Fibroblast of lung (primary cell): ENCODE measurements around the gene UBR3. TPM values are rescaled to one million over a fixed set of nuclear protein-coding genes. Genes with fewer than 3 reads are reported as not detected.
"Not testable (repeated sequence)": the region's sequence is repeated elsewhere in the genome, so short reads cannot be mapped to it uniquely, and the experiment has no call there.

Experiments
- DNase-seq, 2 donors: peaks; one replicate each; pipeline versions ENCODE4 v3.0.0 to v3.0.0-alpha.2; 2010; ENCODE audit warnings: low read depth in 2 of 2
- H2AFZ ChIP-seq: 2 replicates; pipeline ENCODE4 v1.5.1; 2012; ENCODE audit warnings: low read length, control low read depth, inconsistent platforms
- H3K27ac ChIP-seq: 2 replicates; pipeline ENCODE4 v1.5.1; 2011; ENCODE audit warnings: low read length, control low read depth; ENCODE audit not compliant: insufficient read depth
- H3K27me3 ChIP-seq: 2 replicates; pipeline ENCODE4 v1.5.1; 2011; ENCODE audit warnings: mild to moderate bottlenecking, low read length; ENCODE audit not compliant: control insufficient read depth, insufficient read depth
- H3K36me3 ChIP-seq: 2 replicates; pipeline ENCODE4 v1.5.1; 2011; ENCODE audit warnings: low read length; ENCODE audit not compliant: control insufficient read depth, insufficient read depth
- H3K4me1 ChIP-seq: 2 replicates; pipeline ENCODE4 v1.5.1; 2011; ENCODE audit warnings: low read length; ENCODE audit not compliant: control insufficient read depth, insufficient read depth; ENCODE audit errors: extremely low read depth
- H3K4me2 ChIP-seq: 2 replicates; pipeline ENCODE4 v1.5.1; 2011; ENCODE audit warnings: low read length, control low read depth; ENCODE audit not compliant: insufficient read depth; ENCODE audit errors: extremely low read depth
- H3K4me3 ChIP-seq, 4 experiments: fragments of 200-600 bp in 1 of 4; sonication (generic) in 1 of 4; replicated peaks in 1 of 4; 2 replicates each; pipeline ENCODE4 v1.5.1; 2011 to 2016; ENCODE audit warnings: low read length in 4 of 4, low read depth in 3 of 4, mild to moderate bottlenecking in 3 of 4, control low read depth in 2 of 4, inconsistent platforms in 1 of 4, mixed read lengths in 1 of 4; ENCODE audit not compliant: insufficient read depth in 1 of 4; ENCODE audit errors: control extremely low read depth in 1 of 4
- H3K79me2 ChIP-seq: 2 replicates; pipeline ENCODE4 v1.5.1; 2012; ENCODE audit warnings: mild to moderate bottlenecking, low read length, inconsistent platforms; ENCODE audit not compliant: control insufficient read depth, insufficient read depth
- H3K9ac ChIP-seq: 2 replicates; pipeline ENCODE4 v1.5.1; 2011; ENCODE audit warnings: mild to moderate bottlenecking, low read length, control low read depth; ENCODE audit not compliant: insufficient read depth
- H3K9me3 ChIP-seq: 2 replicates; pipeline ENCODE4 v1.5.1; 2012; ENCODE audit warnings: low read depth, low read length; ENCODE audit not compliant: control insufficient read depth, insufficient read depth
- H4K20me1 ChIP-seq: 2 replicates; pipeline ENCODE4 v1.5.1; 2011; ENCODE audit warnings: low read length; ENCODE audit not compliant: control insufficient read depth, insufficient read depth; ENCODE audit errors: extremely low read depth
- CTCF ChIP-seq, 2 donors: IDR thresholded peaks in 1 of 2; conservative IDR thresholded peaks in 1 of 2; 1 replicate in 1 of 2; 2 replicates in 1 of 2; pipeline ENCODE4 v1.5.1; 2011 to 2012; ENCODE audit warnings: low read length in 2 of 2, control low read depth in 1 of 2, inconsistent platforms in 1 of 2, low read depth in 1 of 2, mild to moderate bottlenecking in 1 of 2
- EZH2 ChIP-seq: IDR thresholded peaks from 2 replicates; pipeline ENCODE4 v1.5.1; 2012; ENCODE audit warnings: low read length, control low read depth, mild to moderate bottlenecking; ENCODE audit errors: missing control alignments
- polyA plus RNA-seq, 2 donors: library from polyadenylated mRNA; depleted of rRNA in 1 of 2; stranded (reverse) in 1 of 2; unstranded in 1 of 2; fragments of >200 nt; gene quantifications; 2 replicates each; pipeline ENCODE4 v1.2.1, GENCODE V29; 2011 to 2012; ENCODE audit warnings: missing spikeins in 1 of 2
- total RNA-seq: library from RNA; depleted of rRNA; stranded (reverse); fragments of >200 nt; gene quantifications from 2 replicates; pipeline ENCODE4 v1.2.1, GENCODE V29; 2014

UBR3 gene
- total and polyA plus RNA-seq, 2 donors (not counting 1 experiment from before 2014, with no cell fraction given), result 21.7 to 39.5 TPM

GRCh38 chr2:169955940-169956339 is 128.7 kb downstream of the UBR3 start:
- Histone ChIP-seq H3K27ac (no peak overlapping the region), H3K27me3 (no peaks in the 10 kb centered on the region), H3K4me1 (no peaks in the 10 kb centered on the region), H3K9me3 (no peaks in the 10 kb centered on the region), H3K9ac (no peak overlapping the region), H3K4me3 (no peak overlapping the region), H3K36me3 (no peaks in the 10 kb centered on the region), H3K4me2 (no peak overlapping the region), H2AFZ (no peak overlapping the region), H3K79me2 (no peaks in the 10 kb centered on the region), H4K20me1 (no peaks in the 10 kb centered on the region)
- no peak for DNase-seq
- no peak for TF ChIP-seq EZH2
- TF ChIP-seq CTCF (conservative IDR thresholded peaks at IDR 0.05 in 1 of 2, IDR thresholded peaks at IDR 0.05 in 1 of 2; ENCODE audit: low read depth in 1 of 2, low read length in 2 of 2), result no peak

GRCh38 chr2:169957219-169957618 is 130.0 kb downstream of the UBR3 start:
- not testable (repeated sequence) for H4K20me1 ChIP-seq, H3K4me1 ChIP-seq, DNase-seq, H3K36me3 ChIP-seq, H3K27me3 ChIP-seq, H3K4me3 ChIP-seq, H3K9me3 ChIP-seq, H2AFZ ChIP-seq, H3K4me2 ChIP-seq, H3K79me2 ChIP-seq, H3K9ac ChIP-seq, H3K27ac ChIP-seq

- no peak overlapping the region for H3K27ac ChIP-seq
- H3K4me3 ChIP-seq, result no peak overlapping the region
- TF ChIP-seq EZH2 (no peak), CTCF (conservative IDR thresholded peaks at IDR 0.05 in 1 of 2, IDR thresholded peaks at IDR 0.05 in 1 of 2; ENCODE audit: low read depth in 1 of 2, low read length in 2 of 2) (no peak)
- H3K9ac ChIP-seq, result no peak overlapping the region
- H3K27me3 ChIP-seq, result no peaks in the 10 kb centered on the region
- H4K20me1 ChIP-seq, result no peaks in the 10 kb centered on the region
- peak; percentile 67 to 70 for DNase-seq
- H3K36me3 ChIP-seq, result no peaks in the 10 kb centered on the region
- H3K4me1 ChIP-seq, result no peaks in the 10 kb centered on the region
- no peaks in the 10 kb centered on the region for H3K9me3 ChIP-seq
- H3K4me2 ChIP-seq, result no peak overlapping the region
- H3K79me2 ChIP-seq, result no peaks in the 10 kb centered on the region
- H2AFZ ChIP-seq, result no peak overlapping the region
These were observed 134.7 kb downstream of the UBR3 start for GRCh38 chr2:169961911-169962310.
